ENCODE measurements around the gene BIRC3. TPM values are rescaled to one million over a fixed set of nuclear protein-coding genes. Genes with fewer than 3 reads are reported as not detected.

Gene BIRC3
- total RNA-seq, 1 experiment from 2014 or later, result 2.5 TPM

GRCh38 chr11:102272047-102272824 lies 45.0 kb upstream of the BIRC3 start:
- ChIA-PET CTCF (no interaction called here), POLR2A (ENCODE audit: low non-redundant PET) (no interaction called here)
- DNase-seq (ENCODE audit: low spot score), result no peak
- TF ChIP-seq EZH2 (IDR thresholded peaks at IDR 0.05; ENCODE audit: borderline replicate concordance, low read depth, low read length, poor library complexity, severe bottlenecking) (no peak), CTCF (conservative IDR thresholded peaks at IDR 0.05; ENCODE audit: low read depth, low read length) (no peak)
- H3K27ac ChIP-seq (ENCODE audit: low read depth, low read length, poor library complexity, severe bottlenecking), result no peak overlapping the region
- peaks cover 10% of the 10 kb centered on the region for H3K4me1 ChIP-seq (ENCODE audit: insufficient read depth, low read length, poor library complexity, severe bottlenecking)
- no peaks in the 10 kb centered on the region for H3K27me3 ChIP-seq (replicated peaks; ENCODE audit: insufficient read depth, low read depth, low read length, poor library complexity)
- H3K36me3 ChIP-seq (ENCODE audit: insufficient read depth, low read length, poor library complexity, severe bottlenecking), result no peaks in the 10 kb centered on the region
- no peaks in the 10 kb centered on the region for H3K9me3 ChIP-seq (ENCODE audit: low read depth, low read length, poor library complexity, severe bottlenecking)
- H3K4me3 ChIP-seq (ENCODE audit: low read depth, low read length, poor library complexity, severe bottlenecking), result no peak overlapping the region
- BruUV-seq (replicated peaks), result no TSS peak
- intact Hi-C loops (cut with micrococcal nuclease; ENCODE audit: unreplicated experiment), result loop anchor here (10.0 kb wide), 1 partner anchor 157 kb away; the partner anchor contains the start of gene YAP1

GRCh38 chr11:102274628-102275027 lies 42.7 kb upstream of the BIRC3 start:
- ChIA-PET CTCF (no interaction called here), POLR2A (ENCODE audit: low non-redundant PET) (interaction anchor here (0.6 kb wide), 1 partner anchor 690 kb away, joined by 3 read pairs; no protein-coding TSS in a partner anchor)
- Histone ChIP-seq H3K9me3 (ENCODE audit: low read depth, low read length, poor library complexity, severe bottlenecking) (no peaks in the 10 kb centered on the region), H3K27ac (ENCODE audit: low read depth, low read length, poor library complexity, severe bottlenecking) (no peak overlapping the region), H3K4me1 (ENCODE audit: insufficient read depth, low read length, poor library complexity, severe bottlenecking) (peaks cover 2% of the 10 kb centered on the region), H3K4me3 (ENCODE audit: low read depth, low read length, poor library complexity, severe bottlenecking) (no peak overlapping the region), H3K27me3 (replicated peaks; ENCODE audit: insufficient read depth, low read depth, low read length, poor library complexity) (no peaks in the 10 kb centered on the region), H3K36me3 (ENCODE audit: insufficient read depth, low read length, poor library complexity, severe bottlenecking) (no peaks in the 10 kb centered on the region)
- no peak for TF ChIP-seq CTCF (conservative IDR thresholded peaks at IDR 0.05; ENCODE audit: low read depth, low read length)
- TF ChIP-seq EZH2 (IDR thresholded peaks at IDR 0.05; ENCODE audit: borderline replicate concordance, low read depth, low read length, poor library complexity, severe bottlenecking), result no peak
- intact Hi-C loops (cut with micrococcal nuclease; ENCODE audit: unreplicated experiment), result loop anchor here (10.0 kb wide), 1 partner anchor 160 kb away; the partner anchor contains the start of gene YAP1
- no TSS peak for BruUV-seq (replicated peaks)
- no peak for DNase-seq (ENCODE audit: low spot score)

- peaks cover 10% of the 10 kb centered on the region for H3K4me1 ChIP-seq (ENCODE audit: insufficient read depth, low read length, poor library complexity, severe bottlenecking)
- H3K27me3 ChIP-seq (replicated peaks; ENCODE audit: insufficient read depth, low read depth, low read length, poor library complexity), result no peaks in the 10 kb centered on the region
- DNase-seq (ENCODE audit: low spot score), result no peak
- no TSS peak for BruUV-seq (replicated peaks)
- H3K4me3 ChIP-seq (ENCODE audit: low read depth, low read length, poor library complexity, severe bottlenecking), result no peak overlapping the region
- ChIA-PET CTCF (no interaction called here), POLR2A (ENCODE audit: low non-redundant PET) (no interaction called here)
- intact Hi-C loops (cut with micrococcal nuclease; ENCODE audit: unreplicated experiment), result loop anchor here (10.0 kb wide), 1 partner anchor 162 kb away; the partner anchor contains the start of gene YAP1
- H3K9me3 ChIP-seq (ENCODE audit: low read depth, low read length, poor library complexity, severe bottlenecking), result no peaks in the 10 kb centered on the region
- H3K27ac ChIP-seq (ENCODE audit: low read depth, low read length, poor library complexity, severe bottlenecking), result no peak overlapping the region
- no peaks in the 10 kb centered on the region for H3K36me3 ChIP-seq (ENCODE audit: insufficient read depth, low read length, poor library complexity, severe bottlenecking)
- TF ChIP-seq EZH2 (IDR thresholded peaks at IDR 0.05; ENCODE audit: borderline replicate concordance, low read depth, low read length, poor library complexity, severe bottlenecking) (no peak), CTCF (conservative IDR thresholded peaks at IDR 0.05; ENCODE audit: low read depth, low read length) (no peak)
Observed at GRCh38 chr11:102276362-102276761, 40.9 kb upstream of the BIRC3 start.
